ENCODE results near the gene DNAH9. TPM values are rescaled to one million over a fixed set of nuclear protein-coding genes. Genes with fewer than 3 reads are reported as not detected.

The DNAH9 gene
- polyA plus RNA-seq, 1 donor (not counting 4 experiments of a cell fraction or from before 2014, with no cell fraction given) = 0.42 TPM

DNA sequence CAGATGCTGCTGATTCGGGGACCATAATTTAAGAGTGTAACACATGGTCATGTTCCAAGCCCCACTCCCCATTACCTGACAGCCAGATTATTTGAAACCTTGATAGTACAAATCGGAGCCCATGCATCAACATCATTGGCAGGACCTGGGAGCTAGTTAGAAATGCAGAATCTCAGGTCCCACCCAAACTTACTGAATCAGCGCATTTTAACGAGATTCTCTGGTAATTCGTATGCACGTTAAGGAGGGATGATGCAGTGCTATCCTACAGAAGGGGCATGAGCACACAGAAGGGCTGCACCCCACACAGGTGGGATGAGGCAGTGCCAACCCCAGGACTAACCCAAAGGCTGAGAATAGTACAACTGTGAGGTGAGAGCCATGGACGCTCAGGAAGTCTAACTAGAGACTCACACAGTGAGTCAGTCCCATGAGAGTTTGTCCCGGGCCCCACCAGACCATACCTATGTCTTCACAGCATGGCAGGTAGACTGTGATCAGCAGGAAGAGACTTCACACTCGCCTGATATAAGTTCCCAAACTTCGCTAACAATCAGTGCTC lies 334.1 kb downstream of the DNAH9 start:
- Histone ChIP-seq H3K9ac (ENCODE audit: control insufficient read depth, extremely low read depth, insufficient read depth, low read length) (no peak overlapping the region), H3K27ac (ENCODE audit: control insufficient read depth, insufficient read depth, low read length) (no peak overlapping the region), H3K9me3 (ENCODE audit: control insufficient read depth, low read depth, low read length) (no peaks in the 10 kb centered on the region), H3K4me2 (ENCODE audit: control insufficient read depth, extremely low read depth, insufficient read depth, low read depth, low read length) (no peak overlapping the region), H3K4me3 (ENCODE audit: control insufficient read depth in 2 of 3, extremely low read depth in 1 of 3, insufficient read depth in 2 of 3, low read depth in 1 of 3, low read length in 3 of 3) (no peak overlapping the region), H3K4me1 (ENCODE audit: control insufficient read depth, extremely low read depth, insufficient read depth, low read length) (no peaks in the 10 kb centered on the region), H2AFZ (ENCODE audit: control insufficient read depth, low read length) (no peak overlapping the region), H3K27me3 (ENCODE audit: control insufficient read depth, extremely low read depth, insufficient read depth, low read length) (no peaks in the 10 kb centered on the region), H3K36me3 (ENCODE audit: control insufficient read depth in 2 of 2, extremely low read depth in 1 of 2, insufficient read depth in 2 of 2, low read length in 2 of 2) (no peaks in the 10 kb centered on the region), H3K79me2 (ENCODE audit: control insufficient read depth, insufficient read depth, low read length) (no peaks in the 10 kb centered on the region), H4K20me1 (ENCODE audit: control insufficient read depth, extremely low read depth, insufficient read depth, low read length) (no peaks in the 10 kb centered on the region), H3K9me1 (ENCODE audit: control insufficient read depth, extremely low read depth, insufficient read depth, low read length) (no peaks in the 10 kb centered on the region)
- FAIRE-seq = no peak
- no peak for DNase-seq (ENCODE audit: low read depth, low spot score)
- TF ChIP-seq, protein P1, sequence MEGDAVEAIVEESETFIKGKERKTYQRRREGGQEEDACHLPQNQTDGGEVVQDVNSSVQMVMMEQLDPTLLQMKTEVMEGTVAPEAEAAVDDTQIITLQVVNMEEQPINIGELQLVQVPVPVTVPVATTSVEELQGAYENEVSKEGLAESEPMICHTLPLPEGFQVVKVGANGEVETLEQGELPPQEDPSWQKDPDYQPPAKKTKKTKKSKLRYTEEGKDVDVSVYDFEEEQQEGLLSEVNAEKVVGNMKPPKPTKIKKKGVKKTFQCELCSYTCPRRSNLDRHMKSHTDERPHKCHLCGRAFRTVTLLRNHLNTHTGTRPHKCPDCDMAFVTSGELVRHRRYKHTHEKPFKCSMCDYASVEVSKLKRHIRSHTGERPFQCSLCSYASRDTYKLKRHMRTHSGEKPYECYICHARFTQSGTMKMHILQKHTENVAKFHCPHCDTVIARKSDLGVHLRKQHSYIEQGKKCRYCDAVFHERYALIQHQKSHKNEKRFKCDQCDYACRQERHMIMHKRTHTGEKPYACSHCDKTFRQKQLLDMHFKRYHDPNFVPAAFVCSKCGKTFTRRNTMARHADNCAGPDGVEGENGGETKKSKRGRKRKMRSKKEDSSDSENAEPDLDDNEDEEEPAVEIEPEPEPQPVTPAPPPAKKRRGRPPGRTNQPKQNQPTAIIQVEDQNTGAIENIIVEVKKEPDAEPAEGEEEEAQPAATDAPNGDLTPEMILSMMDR (optimal IDR thresholded peaks at IDR 0.05 in 1 of 3, IDR thresholded peaks at IDR 0.05 in 1 of 3, conservative IDR thresholded peaks at IDR 0.05 in 1 of 3; ENCODE audit: extremely low read depth in 1 of 3, insufficient read depth in 2 of 3, low read length in 3 of 3) = no peak
- no peak for TF ChIP-seq EZH2 (IDR thresholded peaks at IDR 0.05; ENCODE audit: low read length)
- dilution Hi-C loops (cut with MboI; ENCODE audit: extremely low pct_ligation_motif_present, low sequenced_read_pairs) = no loop called here

DNA sequence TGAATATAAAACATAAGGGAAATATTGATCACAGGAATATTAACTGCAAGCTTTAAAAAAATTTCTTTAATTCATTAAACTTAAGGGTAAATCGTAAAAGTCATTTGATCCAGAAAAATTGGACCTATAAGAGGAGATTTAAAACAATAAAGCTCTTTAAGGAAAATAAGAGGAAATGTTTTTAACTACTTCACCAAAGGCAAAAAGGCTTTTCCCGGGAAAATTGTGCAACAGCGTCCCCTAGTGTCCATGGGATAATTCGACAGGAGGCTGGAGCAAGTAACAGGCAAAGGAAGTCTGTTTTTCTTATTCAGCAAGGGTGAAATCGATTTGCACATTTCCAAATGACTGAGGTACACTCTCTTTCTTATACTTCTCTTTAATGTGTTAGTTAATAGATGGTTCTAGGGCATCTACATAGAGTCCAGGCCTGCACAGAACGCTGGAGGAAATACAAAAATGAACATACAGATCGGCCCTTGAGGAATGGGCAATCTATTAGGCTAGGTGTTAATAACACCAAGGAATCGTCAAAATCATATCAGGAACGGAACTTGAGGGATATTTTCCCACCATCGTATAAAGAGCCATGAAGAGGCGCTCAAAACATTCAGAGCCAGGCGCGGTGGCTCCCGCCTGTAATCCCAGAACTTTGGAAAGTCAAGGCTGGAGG lies 337.6 kb downstream of the DNAH9 start:
- DNase-seq (ENCODE audit: low read depth, low spot score) = peak; percentile 42
- Histone ChIP-seq H3K4me3 (ENCODE audit: control insufficient read depth in 2 of 3, extremely low read depth in 1 of 3, insufficient read depth in 2 of 3, low read depth in 1 of 3, low read length in 3 of 3) (no peak overlapping the region), H3K9me3 (ENCODE audit: control insufficient read depth, low read depth, low read length) (no peaks in the 10 kb centered on the region), H3K27ac (ENCODE audit: control insufficient read depth, insufficient read depth, low read length) (no peak overlapping the region), H3K4me1 (ENCODE audit: control insufficient read depth, extremely low read depth, insufficient read depth, low read length) (no peaks in the 10 kb centered on the region), H3K27me3 (ENCODE audit: control insufficient read depth, extremely low read depth, insufficient read depth, low read length) (no peaks in the 10 kb centered on the region), H3K9ac (ENCODE audit: control insufficient read depth, extremely low read depth, insufficient read depth, low read length) (no peak overlapping the region), H3K9me1 (ENCODE audit: control insufficient read depth, extremely low read depth, insufficient read depth, low read length) (no peaks in the 10 kb centered on the region), H3K79me2 (ENCODE audit: control insufficient read depth, insufficient read depth, low read length) (no peaks in the 10 kb centered on the region), H3K36me3 (ENCODE audit: control insufficient read depth in 2 of 2, extremely low read depth in 1 of 2, insufficient read depth in 2 of 2, low read length in 2 of 2) (no peaks in the 10 kb centered on the region), H3K4me2 (ENCODE audit: control insufficient read depth, extremely low read depth, insufficient read depth, low read depth, low read length) (no peak overlapping the region), H4K20me1 (ENCODE audit: control insufficient read depth, extremely low read depth, insufficient read depth, low read length) (no peaks in the 10 kb centered on the region), H2AFZ (ENCODE audit: control insufficient read depth, low read length) (peak overlapping the region; percentile 38)
- FAIRE-seq = peak; percentile 66
- dilution Hi-C loops (cut with MboI; ENCODE audit: extremely low pct_ligation_motif_present, low sequenced_read_pairs) = no loop called here
- TF ChIP-seq EZH2 (IDR thresholded peaks at IDR 0.05; ENCODE audit: low read length) = no peak
- TF ChIP-seq, protein P1 (optimal IDR thresholded peaks at IDR 0.05 in 1 of 3, IDR thresholded peaks at IDR 0.05 in 1 of 3, conservative IDR thresholded peaks at IDR 0.05 in 1 of 3; ENCODE audit: extremely low read depth in 1 of 3, insufficient read depth in 2 of 3, low read length in 3 of 3) = peak; percentile 85 to 98 (median 91)
